Body of pancreas (tissue), 4 donors: ENCODE results near the gene ACADVL.

Source experiments
- POLR2A ChIP-seq, 3 donors: fragments of 450-650 bp; IDR thresholded peaks; one replicate each; pipeline ENCODE4 v1.6.1; 2016; ENCODE audit warnings: antibody characterized with exemption in 3 of 3, mild to moderate bottlenecking in 2 of 3
- TF ChIP-seq, protein P1 (sequence below), 7 experiments: fragments of 450-650 bp in 4 of 7; fragments of 200-600 bp in 3 of 7; sonication (generic) in 3 of 7; IDR thresholded peaks; one replicate each; pipeline ENCODE4 v1.5.1; 2016 to 2019; ENCODE audit warnings: antibody characterized with exemption in 7 of 7

DNA sequence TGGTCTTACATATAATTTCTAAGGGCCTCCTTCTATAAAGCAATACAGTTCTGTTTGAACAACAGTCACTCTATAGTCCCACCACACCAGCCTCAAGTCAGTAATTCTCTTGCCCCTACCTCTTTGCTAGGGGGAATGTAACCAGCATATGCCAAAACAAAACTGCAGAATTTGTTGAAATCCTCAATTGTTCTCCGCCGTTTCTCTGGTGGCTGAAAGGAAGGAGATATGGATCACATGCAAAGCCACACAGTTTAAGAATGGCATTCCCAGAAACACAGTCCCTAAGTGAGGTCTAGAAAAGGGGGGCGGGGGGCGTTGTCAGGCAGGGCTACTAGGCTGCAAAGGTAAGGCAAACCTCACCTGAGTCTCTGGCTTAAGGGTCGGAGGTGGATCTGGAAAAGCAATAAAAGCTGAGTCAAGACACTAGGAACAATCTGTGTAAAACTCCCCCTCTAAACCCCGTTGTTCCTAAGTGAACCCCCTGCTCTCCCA, 17.6 kb downstream of the ACADVL start:
- TF ChIP-seq, protein P1, sequence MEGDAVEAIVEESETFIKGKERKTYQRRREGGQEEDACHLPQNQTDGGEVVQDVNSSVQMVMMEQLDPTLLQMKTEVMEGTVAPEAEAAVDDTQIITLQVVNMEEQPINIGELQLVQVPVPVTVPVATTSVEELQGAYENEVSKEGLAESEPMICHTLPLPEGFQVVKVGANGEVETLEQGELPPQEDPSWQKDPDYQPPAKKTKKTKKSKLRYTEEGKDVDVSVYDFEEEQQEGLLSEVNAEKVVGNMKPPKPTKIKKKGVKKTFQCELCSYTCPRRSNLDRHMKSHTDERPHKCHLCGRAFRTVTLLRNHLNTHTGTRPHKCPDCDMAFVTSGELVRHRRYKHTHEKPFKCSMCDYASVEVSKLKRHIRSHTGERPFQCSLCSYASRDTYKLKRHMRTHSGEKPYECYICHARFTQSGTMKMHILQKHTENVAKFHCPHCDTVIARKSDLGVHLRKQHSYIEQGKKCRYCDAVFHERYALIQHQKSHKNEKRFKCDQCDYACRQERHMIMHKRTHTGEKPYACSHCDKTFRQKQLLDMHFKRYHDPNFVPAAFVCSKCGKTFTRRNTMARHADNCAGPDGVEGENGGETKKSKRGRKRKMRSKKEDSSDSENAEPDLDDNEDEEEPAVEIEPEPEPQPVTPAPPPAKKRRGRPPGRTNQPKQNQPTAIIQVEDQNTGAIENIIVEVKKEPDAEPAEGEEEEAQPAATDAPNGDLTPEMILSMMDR (IDR thresholded peaks at IDR 0.05) = no peak
- peak in 2 of 3 donors; percentile 17 to 34 for TF ChIP-seq POLR2A (IDR thresholded peaks at IDR 0.05)
